ENCODE measurements around the gene PRKAG2. TPM values are rescaled to one million over a fixed set of nuclear protein-coding genes. Genes with fewer than 3 reads are reported as not detected.

Gene PRKAG2
- total and polyA plus RNA-seq, 2 of the 8 experiments (the other 6 are each of a cell fraction or from before 2014, with no cell fraction given) = 7.5 to 18.1 TPM

DNA sequence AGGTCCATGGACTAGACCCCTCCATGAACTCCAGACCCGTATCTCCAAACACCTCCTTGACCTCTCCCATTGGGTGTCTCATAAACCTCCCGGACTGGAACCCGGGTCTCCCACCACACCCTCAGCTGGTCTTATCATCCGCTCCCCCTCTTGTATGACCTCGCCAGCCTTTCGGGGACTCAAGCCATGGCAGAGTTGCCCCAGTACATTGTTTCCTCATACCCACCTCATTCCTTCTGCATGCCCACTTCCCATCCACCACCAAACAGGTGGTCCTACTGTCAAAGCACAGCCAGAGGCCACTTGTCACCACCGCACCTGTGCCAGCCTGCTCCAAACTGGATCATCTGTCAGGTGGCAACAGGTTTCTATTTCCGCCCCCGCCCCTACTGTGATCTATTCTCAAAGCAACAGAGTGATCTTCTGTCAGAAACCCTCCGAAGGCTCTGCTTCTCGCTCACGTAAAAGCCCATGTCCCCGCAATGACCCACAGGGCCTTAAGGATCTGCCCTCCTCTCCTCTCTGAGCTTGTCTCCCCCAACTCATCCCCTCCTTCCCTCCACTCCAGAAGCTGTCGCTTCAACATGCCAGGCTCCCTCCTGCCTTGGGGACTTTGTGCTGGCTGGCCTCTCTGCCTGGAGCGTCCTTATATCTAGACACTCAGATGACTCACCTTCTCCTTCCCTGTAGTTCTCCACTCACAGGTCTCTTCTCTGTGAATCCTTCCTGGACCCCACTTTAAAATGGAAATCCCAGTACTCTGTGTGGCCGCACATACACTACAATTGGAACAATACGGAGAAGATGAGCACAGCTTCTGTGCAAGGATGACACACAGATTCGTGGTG lies 22.8 kb upstream of the PRKAG2 start:
- CTCF ChIA-PET (ENCODE audit: partially characterized antibody) = interaction anchor here (1.4 kb wide), 1 partner anchor 107 kb away, joined by 3 read pairs; no protein-coding TSS in a partner anchor
- no peak for FAIRE-seq
- no peak overlapping the region for H3K9ac ChIP-seq (replicated peaks in 1 of 4; ENCODE audit: extremely low read depth in 1 of 4, low read depth in 3 of 4, low read length in 3 of 4)
- TF ChIP-seq BRCA1 (IDR thresholded peaks at IDR 0.05; ENCODE audit: low read depth, low read length) (no peak), SUZ12 (IDR thresholded peaks at IDR 0.05; ENCODE audit: low read length) (no peak), GABPA (IDR thresholded peaks at IDR 0.05; ENCODE audit: borderline replicate concordance, insufficient read depth, low read length) (no peak), ATF2 (IDR thresholded peaks at IDR 0.05; ENCODE audit: low read length) (no peak), KDM1A (IDR thresholded peaks at IDR 0.05; ENCODE audit: borderline replicate concordance, low read length) (no peak), RAD21 (IDR thresholded peaks at IDR 0.05 in 1 of 2, conservative IDR thresholded peaks at IDR 0.05 in 1 of 2; ENCODE audit: low read depth in 2 of 2, low read length in 2 of 2) (no peak), JUN (IDR thresholded peaks at IDR 0.05; ENCODE audit: low read depth, low read length) (no peak), HDAC2 (IDR thresholded peaks at IDR 0.05; ENCODE audit: borderline replicate concordance in 1 of 2, low read depth in 2 of 2, low read length in 2 of 2) (no peak), ASH2L (IDR thresholded peaks at IDR 0.05; ENCODE audit: low read length) (no peak), CHD1 (IDR thresholded peaks at IDR 0.05; ENCODE audit: low read depth, low read length) (no peak)

More for the DNA sequence above, 22.8 kb upstream of the PRKAG2 start:
- H3K4me2 ChIP-seq (ENCODE audit: insufficient read depth in 1 of 2, low read depth in 2 of 2, low read length in 2 of 2) = no peak overlapping the region
- H3K4me1 ChIP-seq (replicated peaks in 1 of 4; ENCODE audit: control insufficient read depth in 3 of 4, insufficient read depth in 4 of 4, low read length in 3 of 4) = peaks cover 0 to 6% (median 3%) of the 10 kb centered on the region in 4 experiments; a peak in 4 of 7 replicates
- no peak overlapping the region for H2BK15ac ChIP-seq (ENCODE audit: low read length)
- no peak overlapping the region for H2AFZ ChIP-seq (ENCODE audit: low read length)
- H2BK20ac ChIP-seq (ENCODE audit: low read length) = no peak overlapping the region
- no peak overlapping the region for H4K5ac ChIP-seq (ENCODE audit: insufficient read length, low read depth, low read length)
- H3K23ac ChIP-seq (ENCODE audit: insufficient read length) = no peak overlapping the region
- no peaks in the 10 kb centered on the region for H3K9me3 ChIP-seq (ENCODE audit: insufficient read depth in 2 of 2, low read depth in 1 of 2, low read length in 1 of 2)
- H3K79me1 ChIP-seq (ENCODE audit: low read depth, low read length) = no peaks in the 10 kb centered on the region
- H2AK5ac ChIP-seq (ENCODE audit: low read depth, low read length) = no peak overlapping the region
- H3K36me3 ChIP-seq (ENCODE audit: control insufficient read depth in 2 of 4, insufficient read depth in 4 of 4, low read length in 3 of 4) = no peaks in the 10 kb centered on the region
- H3K27me3 ChIP-seq (replicated peaks in 1 of 4; ENCODE audit: control insufficient read depth in 3 of 4, extremely low read depth in 1 of 4, insufficient read depth in 3 of 4, low read length in 3 of 4) = peaks cover 0 to 3% (median 0%) of the 10 kb centered on the region in 4 experiments; a peak in 3 of 7 replicates
- no peak overlapping the region for H3K56ac ChIP-seq (replicated peaks; ENCODE audit: insufficient read length, low read depth, low read length)
- peaks cover 2% of the 10 kb centered on the region; the same call in 1 of the 2 replicates for H3K23me2 ChIP-seq (ENCODE audit: low read depth, low read length)
- H2BK12ac ChIP-seq (ENCODE audit: low read depth, low read length) = no peak overlapping the region
- 85% methylated on average over 18 of the region's 18 CpGs; no CpG with 5 or more reads in 1 of the 2 experiments for WGBS, 2 experiments (ENCODE audit: extremely low coverage in 1 of 2, insufficient coverage in 1 of 2, insufficient read length in 1 of 2, insufficient replicate concordance in 2 of 2, low coverage in 1 of 2, low lambda C conversion rate in 2 of 2, missing lambda C conversion rate in 1 of 2)
- no peak overlapping the region for H3K18ac ChIP-seq (ENCODE audit: extremely low read depth, low read length)
- H3K27ac ChIP-seq (ENCODE audit: low read depth, low read length) = no peak overlapping the region
- no peak overlapping the region for H3K14ac ChIP-seq (ENCODE audit: insufficient read length)
- no peak overlapping the region for H4K8ac ChIP-seq (ENCODE audit: extremely low read depth, insufficient read depth, low read length)
- H2BK120ac ChIP-seq (replicated peaks; ENCODE audit: low read depth, low read length) = no peak overlapping the region
- H4K20me1 ChIP-seq (replicated peaks in 1 of 2; ENCODE audit: control insufficient read depth in 1 of 2, insufficient read depth in 2 of 2, low read length in 2 of 2) = no peaks in the 10 kb centered on the region
- no peaks in the 10 kb centered on the region for H3K79me2 ChIP-seq (ENCODE audit: control insufficient read depth in 1 of 2, insufficient read depth in 2 of 2, low read length in 2 of 2)
- no peak overlapping the region for H4K91ac ChIP-seq (replicated peaks; ENCODE audit: insufficient read length, low read length)
- no peak overlapping the region for H3K4ac ChIP-seq (replicated peaks; ENCODE audit: insufficient read length, low read depth, low read length)
- no peak overlapping the region for H2BK5ac ChIP-seq (ENCODE audit: low read depth, low read length)
- H3K4me3 ChIP-seq (ENCODE audit: extremely low read depth in 1 of 4, insufficient read depth in 2 of 4, low read depth in 3 of 4, low read length in 4 of 4) = no peak overlapping the region
- no peak for DNase-seq (ENCODE audit: low read depth in 1 of 2, low spot score in 2 of 2)
- POLR2A ChIA-PET (ENCODE audit: partially characterized antibody) = no interaction called here

Measured in H1 (cell line).